Loucy (cell line): ENCODE data around the gene MOK.

Experiments used
- H2AFZ ChIP-seq: fragments of 200-600 bp; sonication (generic); 2 replicates; pipeline ENCODE4 v1.6.0; 2016; ENCODE audit warnings: antibody characterized with exemption, mild to moderate bottlenecking, low read length, moderate library complexity
- H3F3A ChIP-seq: fragments of 200-600 bp; 2 replicates; pipeline ENCODE4 v1.6.0; 2016; ENCODE audit warnings: antibody characterized with exemption, low read depth, mild to moderate bottlenecking
- H3K27me3 ChIP-seq: fragments of 200-600 bp; sonication (generic); 2 replicates; pipeline ENCODE4 v1.6.1; 2014; ENCODE audit warnings: low read length, mild to moderate bottlenecking; ENCODE audit not compliant: insufficient read depth, poor library complexity, severe bottlenecking
- H3K36me3 ChIP-seq: fragments of 200-600 bp; sonication (generic); 2 replicates; pipeline ENCODE4 v1.6.1; 2016; ENCODE audit warnings: low read length; ENCODE audit not compliant: insufficient read depth
- H3K4me1 ChIP-seq: fragments of 200-600 bp; sonication (generic); 2 replicates; pipeline ENCODE4 v1.5.1; 2014; ENCODE audit warnings: low read length, mild to moderate bottlenecking; ENCODE audit not compliant: insufficient read depth, poor library complexity, severe bottlenecking
- H3K4me2 ChIP-seq: fragments of 200-600 bp; sonication (generic); 2 replicates; pipeline ENCODE4 v1.6.0; 2014; ENCODE audit warnings: antibody characterized with exemption, low read length, low read depth, mild to moderate bottlenecking; ENCODE audit not compliant: poor library complexity, severe bottlenecking
- H3K4me3 ChIP-seq: fragments of 200-600 bp; sonication (generic); 2 replicates; pipeline ENCODE4 v1.5.1; 2014; ENCODE audit warnings: low read length, mild to moderate bottlenecking, mixed read lengths; ENCODE audit not compliant: poor library complexity, severe bottlenecking
- H3K79me2 ChIP-seq: fragments of 200-600 bp; sonication (generic); 2 replicates; pipeline ENCODE4 v1.6.1; 2014; ENCODE audit warnings: low read length; ENCODE audit not compliant: insufficient read depth
- H3K9ac ChIP-seq: fragments of 200-600 bp; sonication (generic); 2 replicates; pipeline ENCODE4 v1.6.0; 2014; ENCODE audit warnings: mild to moderate bottlenecking, low read depth, low read length, moderate library complexity; ENCODE audit not compliant: poor library complexity, severe bottlenecking
- H3K9me2 ChIP-seq: fragments of 200-600 bp; sonication (generic); replicated peaks from 2 replicates; pipeline ENCODE4 v1.6.1; 2016; ENCODE audit warnings: low read depth, low read length, mixed read lengths
- H3K9me3 ChIP-seq: fragments of 200-600 bp; sonication (generic); 2 replicates; pipeline ENCODE4 v1.6.1; 2014; ENCODE audit warnings: mild to moderate bottlenecking, antibody characterized with exemption, low read length, low read depth; ENCODE audit not compliant: insufficient read depth
- H4K20me1 ChIP-seq: fragments of 200-600 bp; sonication (generic); 2 replicates; pipeline ENCODE4 v1.6.0; 2014; ENCODE audit warnings: antibody characterized with exemption, low read length, mild to moderate bottlenecking; ENCODE audit not compliant: insufficient read depth, poor library complexity, severe bottlenecking
- CTCF ChIP-seq: fragments of 200-600 bp; sonication (generic); conservative IDR thresholded peaks from 2 replicates; pipeline ENCODE4 v1.5.1; 2014; ENCODE audit warnings: mild to moderate bottlenecking, antibody characterized with exemption, low read length
- EZH2phosphoT487 ChIP-seq: fragments of 200-600 bp; IDR thresholded peaks from 2 replicates; pipeline ENCODE4 v1.6.1; 2018; ENCODE audit warnings: antibody characterized with exemption, mild to moderate bottlenecking, moderate library complexity, borderline replicate concordance

Gene MOK

GRCh38 chr14:102187568-102188001 is 117.4 kb downstream of the MOK start:
- Histone ChIP-seq H3K4me2 (no peak overlapping the region), H3K27me3 (no peaks in the 10 kb centered on the region), H3K36me3 (0 out of 2 replicates have a peak, but pooled peaks cover 6% of the 10 kb centered on the region), H3K9ac (no peak overlapping the region), H3K4me1 (peaks cover 6% of the 10 kb centered on the region), H2AFZ (no peak overlapping the region), H3K79me2 (peaks cover 90% of the 10 kb centered on the region), H3F3A (no peaks in the 10 kb centered on the region), H3K4me3 (no peak overlapping the region), H4K20me1 (peaks cover 34% of the 10 kb centered on the region), H3K9me3 (no peaks in the 10 kb centered on the region), H3K9me2 (no peaks in the 10 kb centered on the region)
- no peak for TF ChIP-seq CTCF
- TF ChIP-seq EZH2phosphoT487: no peak

GRCh38 chr14:102187044-102187443 is 117.9 kb downstream of the MOK start:
- no peaks in the 10 kb centered on the region for H3K27me3 ChIP-seq
- H3K4me3 ChIP-seq: no peak overlapping the region
- TF ChIP-seq EZH2phosphoT487 (no peak), CTCF (no peak)
- no peak overlapping the region for H3K4me2 ChIP-seq
- peaks cover 6% of the 10 kb centered on the region for H3K4me1 ChIP-seq
- no peaks in the 10 kb centered on the region for H3K9me3 ChIP-seq
- 0 out of 2 replicates have a peak, but pooled peaks cover 6% of the 10 kb centered on the region for H3K36me3 ChIP-seq
- H3K79me2 ChIP-seq: peaks cover 93% of the 10 kb centered on the region
- H2AFZ ChIP-seq: no peak overlapping the region
- H3F3A ChIP-seq: no peaks in the 10 kb centered on the region
- peaks cover 31% of the 10 kb centered on the region for H4K20me1 ChIP-seq
- H3K9me2 ChIP-seq: no peaks in the 10 kb centered on the region
- H3K9ac ChIP-seq: no peak overlapping the region

- Histone ChIP-seq H3K79me2 (peaks cover 89% of the 10 kb centered on the region), H3K9ac (no peak overlapping the region), H3K9me2 (no peaks in the 10 kb centered on the region), H3K4me2 (no peak overlapping the region), H3K36me3 (0 out of 2 replicates have a peak, but pooled peaks cover 6% of the 10 kb centered on the region), H4K20me1 (peaks cover 32% of the 10 kb centered on the region), H3K27me3 (no peaks in the 10 kb centered on the region), H3F3A (no peaks in the 10 kb centered on the region), H3K4me1 (no peaks in the 10 kb centered on the region), H3K9me3 (no peaks in the 10 kb centered on the region), H2AFZ (no peak overlapping the region), H3K4me3 (no peak overlapping the region)
- TF ChIP-seq CTCF (no peak), EZH2phosphoT487 (no peak)
Observed at GRCh38 chr14:102185360-102185759, 119.6 kb downstream of the MOK start.
